ENCODE results near the gene ITPR2.
"Not testable (repeated sequence)": the region's sequence is repeated elsewhere in the genome, so short reads cannot be mapped to it uniquely, and the experiment has no call there.

Gene ITPR2

DNA sequence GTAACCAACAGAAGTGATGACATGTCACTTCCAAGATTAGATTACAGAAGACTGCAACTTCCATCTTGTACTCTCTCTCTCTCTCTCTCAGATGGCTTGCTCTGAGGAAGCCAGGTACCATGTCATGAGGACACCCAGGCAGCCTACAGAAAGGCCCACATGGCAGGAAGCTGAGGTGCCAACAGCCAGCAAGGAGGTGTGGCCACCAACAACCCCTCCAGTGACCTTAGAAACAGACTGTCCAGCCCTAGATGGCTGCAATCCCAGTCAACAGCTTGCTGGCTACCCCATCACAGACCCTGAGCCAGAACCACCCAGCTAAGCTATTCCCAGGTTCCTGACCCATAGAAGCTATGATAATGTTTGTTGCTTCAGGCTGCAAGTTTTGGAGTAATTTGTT lies 178.4 kb downstream of the ITPR2 start:
- Mint-ChIP-seq H3K9me3 (no peaks in the 10 kb centered on the region), H3K27ac (no peak overlapping the region), H3K36me3 (peaks cover 65% of the 10 kb centered on the region), H3K4me1 (no peaks in the 10 kb centered on the region), H3K4me3 (no peak overlapping the region)
- ATAC-seq (no peak), DNase-seq (ENCODE audit: low spot score in 2 of 2) (no peak)

DNA sequence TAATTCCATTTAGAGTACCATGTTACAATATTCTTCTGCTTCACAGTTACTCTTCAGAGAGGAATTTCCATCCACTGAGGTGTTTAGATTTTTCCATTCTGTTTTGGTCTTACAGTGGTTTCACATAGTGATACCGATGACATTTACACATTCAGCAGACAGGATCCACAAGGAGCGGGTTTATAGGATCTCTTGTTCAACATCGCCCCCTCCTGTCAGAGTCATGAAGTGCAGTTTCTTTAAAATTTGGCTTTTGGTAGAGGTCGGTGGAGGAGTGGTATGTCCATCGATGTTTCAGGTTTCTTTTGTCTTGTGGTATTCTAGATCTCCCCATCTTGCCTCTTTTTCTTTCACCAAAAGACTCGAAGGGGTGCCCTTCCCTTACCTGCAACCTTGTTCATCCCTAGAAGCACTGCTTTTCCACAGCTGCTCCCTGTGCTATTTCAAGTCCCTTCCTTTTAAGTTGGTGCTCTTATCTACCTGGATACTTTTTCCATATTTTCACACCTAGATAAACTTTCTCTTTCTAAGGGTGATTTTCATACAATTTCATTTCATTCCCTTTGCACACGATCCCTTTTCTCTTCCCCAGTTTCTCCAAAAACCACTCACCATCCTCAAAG lies 181.3 kb downstream of the ITPR2 start:
- Mint-ChIP-seq H3K36me3 (peaks cover 57% of the 10 kb centered on the region), H3K27ac (no peak overlapping the region), H3K4me1 (no peaks in the 10 kb centered on the region), H3K9me3 (no peaks in the 10 kb centered on the region), H3K4me3 (no peak overlapping the region)
- ATAC-seq (peak; percentile 51), DNase-seq (ENCODE audit: low spot score in 2 of 2) (peak; percentile 46 to 79)

DNA sequence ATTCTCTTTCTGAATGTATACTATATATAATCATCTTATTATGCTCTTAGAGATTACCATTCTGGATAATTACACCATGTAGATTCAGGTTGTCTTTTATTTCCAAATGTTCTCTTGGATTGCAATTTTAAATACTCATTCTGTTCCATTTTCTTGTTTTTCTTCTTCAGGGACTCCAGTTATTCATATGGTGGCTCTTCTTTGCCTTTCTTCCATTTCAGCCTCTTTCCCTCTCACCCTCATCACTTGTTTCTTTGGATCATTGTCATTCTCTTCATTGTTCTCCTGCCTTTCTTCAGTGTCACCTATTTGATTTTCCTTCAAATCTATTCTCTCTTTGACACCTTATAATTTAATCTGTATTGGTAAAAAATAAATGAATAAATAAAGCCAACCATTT lies 182.0 kb downstream of the ITPR2 start:
- Mint-ChIP-seq H3K27ac (no peak overlapping the region), H3K4me1 (no peaks in the 10 kb centered on the region), H3K4me3 (no peak overlapping the region), H3K9me3 (no peaks in the 10 kb centered on the region), H3K36me3 (peaks cover 51% of the 10 kb centered on the region)
- ATAC-seq (no peak), DNase-seq (ENCODE audit: low spot score in 2 of 2) (no peak)

DNA sequence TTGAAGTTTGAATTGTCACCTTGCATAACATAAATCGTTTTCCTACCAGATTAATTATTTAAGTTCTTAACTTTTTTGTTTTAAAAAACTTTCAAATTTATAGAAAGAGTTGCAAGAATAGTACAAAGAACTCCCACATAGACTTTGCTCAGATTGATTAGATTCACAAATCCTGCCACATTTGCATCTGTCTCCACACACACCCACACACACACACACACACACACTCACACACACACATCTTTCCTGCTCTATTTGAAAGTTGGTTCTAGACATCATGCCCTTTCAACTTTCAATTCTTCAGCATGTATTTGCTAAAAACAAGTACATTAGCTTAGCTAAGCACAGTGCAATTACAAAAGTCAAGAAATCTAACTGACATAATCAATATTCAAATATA lies 184.0 kb downstream of the ITPR2 start:
- no peak overlapping the region for H3K27ac Mint-ChIP-seq
- H3K4me3 Mint-ChIP-seq, result no peak overlapping the region
- DNase-seq (ENCODE audit: low spot score in 2 of 2) (no peak), ATAC-seq (no peak)
- H3K9me3 Mint-ChIP-seq, result no peaks in the 10 kb centered on the region
- no peaks in the 10 kb centered on the region for H3K4me1 Mint-ChIP-seq
- peaks cover 32% of the 10 kb centered on the region for H3K36me3 Mint-ChIP-seq

DNA sequence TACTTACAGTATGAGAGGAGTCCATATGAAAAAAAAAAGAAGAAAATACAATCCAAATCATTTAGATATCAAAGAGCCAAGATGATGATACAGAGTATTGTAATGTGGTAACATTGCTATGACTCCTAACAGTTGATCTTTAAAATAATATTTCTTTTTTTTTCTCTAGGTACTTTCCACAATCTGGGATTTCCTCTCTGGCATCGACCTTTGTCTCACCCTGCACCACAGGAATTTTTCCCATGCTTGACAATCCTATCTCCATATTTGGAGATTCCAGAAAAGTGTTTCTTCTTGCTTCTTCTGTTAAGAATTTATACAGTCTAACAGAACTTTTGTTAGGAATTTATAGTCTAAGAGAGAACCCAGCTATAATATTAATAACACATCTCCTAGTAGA lies 184.4 kb downstream of the ITPR2 start:
- ATAC-seq (no peak), DNase-seq (ENCODE audit: low spot score in 2 of 2) (no peak)
- Mint-ChIP-seq H3K27ac (no peak overlapping the region), H3K4me3 (no peak overlapping the region), H3K9me3 (no peaks in the 10 kb centered on the region), H3K36me3 (peaks cover 27% of the 10 kb centered on the region), H3K4me1 (no peaks in the 10 kb centered on the region)

DNA sequence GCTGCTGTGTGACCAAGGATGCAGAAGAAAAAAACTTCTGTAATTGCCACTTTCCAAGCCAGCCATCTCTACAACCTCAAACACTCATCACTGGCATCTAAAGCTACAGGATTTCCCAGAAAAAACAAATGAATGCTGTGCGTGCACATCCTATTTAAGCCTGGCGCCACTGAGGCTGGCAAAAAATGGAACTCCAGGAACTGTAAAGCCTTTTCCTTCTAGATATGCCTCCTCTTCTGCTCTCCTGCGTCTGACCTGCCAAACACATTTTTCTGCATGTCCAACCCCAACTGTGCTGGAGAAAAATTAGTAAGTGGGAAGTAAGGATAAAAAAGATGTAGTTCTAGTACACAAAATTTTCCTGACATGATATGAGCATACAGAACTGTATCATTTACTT lies 184.9 kb downstream of the ITPR2 start:
- H3K36me3 Mint-ChIP-seq, result peaks cover 22% of the 10 kb centered on the region
- DNase-seq (ENCODE audit: low spot score in 2 of 2), result no peak
- no peaks in the 10 kb centered on the region for H3K4me1 Mint-ChIP-seq
- ATAC-seq, result no peak
- H3K27ac Mint-ChIP-seq, result no peak overlapping the region
- H3K9me3 Mint-ChIP-seq, result no peaks in the 10 kb centered on the region
- no peak overlapping the region for H3K4me3 Mint-ChIP-seq

DNA sequence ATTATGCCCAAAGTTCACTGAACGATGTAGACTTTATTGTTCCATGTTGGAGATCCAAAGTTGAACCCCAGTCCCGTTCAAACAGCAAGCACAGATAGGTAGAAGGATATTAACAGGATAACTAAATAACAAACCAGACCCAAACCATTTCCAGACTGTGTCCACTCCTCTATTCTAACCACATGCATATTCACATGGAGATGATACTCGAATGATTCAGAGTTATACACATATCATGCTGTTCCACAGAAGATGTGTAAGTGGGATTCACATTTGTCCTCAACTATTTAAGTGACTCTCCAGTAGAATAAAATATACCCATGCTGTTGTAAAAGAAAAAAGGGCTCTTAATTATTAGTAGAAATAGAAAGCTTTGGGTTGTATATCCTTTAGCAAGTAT lies 185.9 kb downstream of the ITPR2 start:
- Mint-ChIP-seq H3K27ac (no peak overlapping the region), H3K36me3 (peaks cover 17% of the 10 kb centered on the region), H3K4me3 (no peak overlapping the region), H3K4me1 (no peaks in the 10 kb centered on the region), H3K9me3 (no peaks in the 10 kb centered on the region)
- DNase-seq (ENCODE audit: low spot score in 2 of 2) (no peak), ATAC-seq (no peak)

DNA sequence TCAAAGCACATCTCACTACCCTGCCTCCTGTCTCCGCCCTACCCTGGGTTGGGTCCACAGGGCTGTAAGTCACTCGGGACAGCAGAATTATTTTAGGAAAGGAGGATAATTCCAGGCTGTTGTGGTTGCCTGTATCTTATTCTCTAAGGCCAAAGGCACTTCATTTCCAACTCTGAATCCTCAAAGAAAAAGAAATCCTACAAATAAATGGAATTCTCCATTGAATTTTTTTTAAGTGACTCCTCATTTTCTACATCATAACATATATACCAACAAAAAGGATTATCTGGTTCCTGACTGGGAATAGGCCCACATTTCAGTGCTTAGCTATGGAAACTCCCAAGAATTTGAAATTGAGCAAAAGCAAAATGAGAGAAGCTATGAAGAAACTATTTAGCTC lies 186.4 kb downstream of the ITPR2 start:
- no peaks in the 10 kb centered on the region for H3K4me1 Mint-ChIP-seq
- no peak overlapping the region for H3K4me3 Mint-ChIP-seq
- H3K36me3 Mint-ChIP-seq, result peaks cover 17% of the 10 kb centered on the region
- DNase-seq (ENCODE audit: low spot score in 2 of 2) (no peak), ATAC-seq (no peak)
- no peaks in the 10 kb centered on the region for H3K9me3 Mint-ChIP-seq
- H3K27ac Mint-ChIP-seq, result no peak overlapping the region

DNA sequence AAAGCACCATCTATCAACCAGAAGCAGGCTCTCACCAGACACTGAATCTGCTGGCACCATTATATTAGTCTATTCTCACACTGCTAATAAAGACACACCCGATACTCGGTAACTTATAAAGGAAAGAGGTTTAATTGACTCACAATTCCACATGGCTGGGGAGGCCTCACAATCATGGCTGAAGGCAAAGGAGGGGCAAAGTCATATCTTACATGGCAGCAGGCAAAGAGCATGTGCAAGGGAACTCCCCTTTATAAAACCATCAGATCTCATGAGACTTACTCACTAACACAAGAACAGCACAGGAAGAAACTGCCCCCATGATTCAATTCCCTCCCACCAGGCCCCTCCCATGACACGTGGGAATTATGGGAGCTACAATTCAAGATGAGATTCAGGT lies 188.6 kb downstream of the ITPR2 start:
- H3K36me3 Mint-ChIP-seq, result peaks cover 13% of the 10 kb centered on the region
- H3K27ac Mint-ChIP-seq; ATAC-seq; H3K9me3 Mint-ChIP-seq; DNase-seq (ENCODE audit: low spot score in 2 of 2); H3K4me1 Mint-ChIP-seq; H3K4me3 Mint-ChIP-seq: not testable (repeated sequence)

DNA sequence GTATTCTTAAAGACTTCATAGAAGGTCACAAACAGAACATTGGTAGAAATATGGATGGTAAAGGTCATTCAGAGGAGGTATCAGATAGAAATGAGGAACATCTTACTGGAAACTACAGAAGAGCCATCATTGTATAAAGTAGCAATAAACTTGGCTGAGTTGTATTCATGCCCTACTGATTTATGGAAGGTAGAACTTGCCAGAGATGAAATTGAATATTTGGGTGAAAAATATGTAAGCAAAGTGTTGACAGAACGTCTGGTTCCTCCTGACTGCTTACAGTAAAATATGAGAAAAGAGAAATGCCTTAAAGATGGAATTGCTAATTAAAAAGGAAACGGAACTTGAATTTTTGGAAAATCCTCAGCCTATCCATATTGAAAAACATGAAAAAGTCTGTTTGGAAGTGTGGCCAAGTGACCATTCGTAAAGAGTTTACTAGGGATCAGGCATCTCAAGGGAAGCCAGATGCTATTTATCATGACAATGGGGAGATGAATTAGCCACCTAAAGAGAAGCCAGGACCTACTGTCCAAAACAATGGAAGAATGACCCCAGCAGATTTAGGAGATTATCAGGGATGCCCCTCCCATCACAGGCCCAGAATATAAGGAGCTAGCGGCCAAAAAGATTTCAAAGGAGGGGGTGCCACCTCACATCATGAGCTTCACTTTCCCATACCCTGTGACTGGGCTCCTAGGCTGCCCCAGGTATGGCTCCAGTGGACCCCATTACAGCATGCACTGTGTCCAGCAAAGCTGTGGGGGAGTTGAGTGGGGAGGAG lies 189.3 kb downstream of the ITPR2 start:
- H3K27ac Mint-ChIP-seq, result no peak overlapping the region
- H3K9me3 Mint-ChIP-seq, result no peaks in the 10 kb centered on the region
- ATAC-seq, result no peak
- H3K4me1 Mint-ChIP-seq, result no peaks in the 10 kb centered on the region
- H3K36me3 Mint-ChIP-seq, result peaks cover 7% of the 10 kb centered on the region
- DNase-seq (ENCODE audit: low spot score in 2 of 2), result no peak
- H3K4me3 Mint-ChIP-seq, result no peak overlapping the region

DNA sequence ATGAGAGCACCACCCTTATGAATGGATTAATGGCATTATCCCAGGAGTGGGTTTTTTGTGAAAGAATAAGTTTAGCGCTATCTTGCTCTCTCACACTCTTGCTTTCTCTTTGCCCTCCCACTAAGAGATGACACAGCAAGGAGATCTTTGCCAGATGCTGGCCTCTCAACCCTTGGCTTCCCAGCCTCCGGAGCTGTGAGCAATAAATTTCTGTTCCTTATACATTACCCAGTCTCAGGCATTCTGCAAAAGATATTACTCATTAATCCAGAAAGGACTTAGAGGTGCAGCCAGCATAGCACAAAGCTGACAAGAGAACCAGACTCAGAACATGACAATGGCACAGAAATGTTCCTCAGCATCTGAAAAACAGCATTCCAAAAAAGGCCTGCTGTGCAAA lies 190.6 kb downstream of the ITPR2 start:
- Mint-ChIP-seq H3K9me3 (no peaks in the 10 kb centered on the region), H3K4me3 (no peak overlapping the region), H3K36me3 (no peaks in the 10 kb centered on the region), H3K4me1 (no peaks in the 10 kb centered on the region), H3K27ac (no peak overlapping the region)
- DNase-seq (ENCODE audit: low spot score in 2 of 2) (no peak), ATAC-seq (no peak)

DNA sequence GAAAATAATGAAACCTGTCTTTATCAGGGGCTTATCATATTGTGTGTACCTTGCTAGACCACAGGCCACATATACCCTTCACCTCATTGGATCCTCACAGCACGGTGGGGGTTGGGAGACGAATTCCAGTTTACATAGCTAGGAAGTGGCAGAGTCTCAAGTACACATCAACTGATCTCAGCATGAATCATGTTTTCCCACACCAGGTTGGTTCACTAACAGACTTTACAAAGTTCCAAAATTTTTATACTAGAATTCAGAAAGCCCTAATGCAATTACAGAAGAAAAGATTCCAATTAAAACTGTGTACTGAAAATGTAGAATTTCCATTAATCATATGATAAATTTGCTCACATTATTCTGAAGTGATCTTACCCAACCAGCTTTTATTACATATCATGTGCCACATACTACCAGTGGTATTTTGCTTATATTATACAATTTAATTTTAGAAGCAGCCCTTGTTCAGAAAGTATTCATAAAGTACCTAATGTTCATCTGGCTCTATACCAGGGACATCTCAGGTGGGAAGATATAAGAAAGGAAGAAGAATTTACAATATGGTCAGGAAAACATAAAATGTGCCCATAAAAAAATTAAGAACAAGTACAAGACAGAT lies 196.2 kb downstream of the ITPR2 start:
- Mint-ChIP-seq H3K4me3 (no peak overlapping the region), H3K36me3 (no peaks in the 10 kb centered on the region), H3K4me1 (no peaks in the 10 kb centered on the region), H3K9me3 (no peaks in the 10 kb centered on the region), H3K27ac (no peak overlapping the region)
- DNase-seq (ENCODE audit: low spot score in 2 of 2) (no peak), ATAC-seq (no peak)

DNA sequence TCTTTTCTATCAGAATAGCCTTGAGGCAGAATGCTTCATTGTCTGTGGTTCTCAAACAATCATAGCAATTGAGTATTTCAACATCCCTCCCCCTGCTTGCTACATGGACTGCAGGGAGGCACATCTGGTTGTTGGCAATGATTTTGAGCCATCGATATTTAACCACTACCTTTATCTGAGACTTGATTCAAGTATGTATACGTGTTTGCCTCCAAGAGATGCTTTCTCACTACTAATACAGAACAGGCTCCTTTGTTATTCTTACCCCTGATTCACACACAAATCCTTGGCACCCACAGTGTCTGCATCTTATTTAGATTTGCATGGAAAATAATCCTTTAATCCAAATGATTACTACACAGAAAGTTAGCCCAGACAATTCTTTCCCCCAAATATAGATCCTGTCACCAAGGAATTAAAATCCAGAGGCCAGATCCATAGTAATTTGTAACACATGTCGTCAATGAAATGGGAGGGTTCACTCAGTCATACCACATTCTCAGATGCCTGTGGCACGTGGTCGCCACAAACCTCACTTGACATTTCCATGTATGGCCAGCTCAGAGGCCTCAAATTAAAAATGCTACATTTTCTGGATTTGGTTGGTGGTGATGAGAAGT lies 199.3 kb downstream of the ITPR2 start:
- ATAC-seq (peak; percentile 42), DNase-seq (ENCODE audit: low spot score in 2 of 2) (no peak)
- H3K4me3 Mint-ChIP-seq, result no peak overlapping the region
- peaks cover 7% of the 10 kb centered on the region for H3K36me3 Mint-ChIP-seq
- H3K9me3 Mint-ChIP-seq, result no peaks in the 10 kb centered on the region
- H3K27ac Mint-ChIP-seq, result no peak overlapping the region
- no peaks in the 10 kb centered on the region for H3K4me1 Mint-ChIP-seq

DNA sequence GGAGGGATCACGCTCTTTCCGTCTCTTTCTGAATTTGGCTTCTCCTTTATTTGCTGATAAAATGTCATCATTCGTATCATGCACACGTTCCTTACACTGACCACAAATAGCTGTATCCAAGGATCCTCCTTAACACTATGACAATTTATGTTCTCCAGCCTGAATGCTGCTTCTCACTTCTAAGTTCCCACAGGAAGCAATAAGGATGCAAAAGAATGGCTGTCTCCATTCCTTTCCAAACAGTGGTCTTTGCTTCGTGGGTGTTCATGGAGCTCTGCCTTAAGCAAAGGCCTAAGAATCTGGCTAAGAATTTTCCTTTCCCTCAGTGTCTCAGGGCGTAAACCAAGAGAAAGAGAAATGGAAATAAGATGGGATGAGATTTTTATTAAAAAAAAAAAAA lies 200.2 kb downstream of the ITPR2 start:
- ATAC-seq (no peak), DNase-seq (ENCODE audit: low spot score in 2 of 2) (no peak)
- H3K9me3 Mint-ChIP-seq, result no peaks in the 10 kb centered on the region
- no peak overlapping the region for H3K4me3 Mint-ChIP-seq
- H3K4me1 Mint-ChIP-seq, result no peaks in the 10 kb centered on the region
- no peak overlapping the region for H3K27ac Mint-ChIP-seq
- H3K36me3 Mint-ChIP-seq, result peaks cover 7% of the 10 kb centered on the region

DNA sequence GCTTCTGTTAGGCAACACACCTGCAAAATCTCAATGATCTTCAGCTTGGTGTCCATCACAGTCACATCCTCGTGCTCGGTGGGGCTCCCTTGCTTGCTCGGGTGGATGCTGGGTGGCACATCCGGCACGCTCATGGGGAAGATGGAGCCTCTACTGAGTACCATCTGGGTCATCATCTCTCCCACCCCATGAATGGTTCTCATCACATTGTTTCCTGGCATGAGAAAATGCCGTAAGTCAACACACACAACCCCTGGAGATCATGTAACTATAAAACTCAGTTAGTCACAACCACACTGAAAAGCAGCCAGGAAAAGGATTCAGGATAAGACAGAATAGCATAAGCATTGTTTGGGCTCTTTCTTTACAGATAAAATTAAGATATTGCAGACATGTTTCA lies 201.1 kb downstream of the ITPR2 start:
- ATAC-seq, result no peak
- Mint-ChIP-seq H3K27ac (no peak overlapping the region), H3K4me1 (no peaks in the 10 kb centered on the region), H3K4me3 (no peak overlapping the region), H3K36me3 (peaks cover 16% of the 10 kb centered on the region), H3K9me3 (no peaks in the 10 kb centered on the region)
- DNase-seq (ENCODE audit: low spot score in 2 of 2), result no peak

DNA sequence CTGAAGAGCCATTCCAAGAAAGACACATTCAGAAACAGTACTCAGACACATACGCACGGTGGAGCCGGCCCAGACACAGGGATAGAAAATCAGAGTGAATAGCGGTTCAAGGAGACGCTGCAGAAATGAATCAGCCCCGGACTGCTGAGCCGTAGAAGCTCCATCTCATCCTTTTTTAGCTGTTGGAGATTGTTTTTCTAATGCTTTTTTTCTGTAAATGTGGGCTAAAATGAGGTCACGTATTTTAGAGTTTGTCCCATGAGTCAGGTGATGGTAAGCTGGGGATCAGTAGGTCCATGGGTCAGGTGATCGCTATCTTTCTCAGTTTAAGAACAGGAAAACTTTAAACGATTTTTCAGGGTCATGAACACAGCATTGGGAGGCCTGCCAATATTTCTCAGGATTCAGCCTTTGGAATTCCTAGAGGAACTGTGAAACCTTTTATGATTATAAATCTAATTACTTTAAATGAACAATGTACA lies 202.4 kb downstream of the ITPR2 start:
- Mint-ChIP-seq H3K4me3 (no peak overlapping the region), H3K27ac (no peak overlapping the region), H3K9me3 (no peaks in the 10 kb centered on the region), H3K36me3 (peaks cover 27% of the 10 kb centered on the region), H3K4me1 (no peaks in the 10 kb centered on the region)
- DNase-seq (ENCODE audit: low spot score in 2 of 2) (no peak), ATAC-seq (no peak)

Data from stimulated activated effector memory CD8-positive, alpha-beta T cell treated with anti-CD3 and anti-CD28 coated beads, Interleukin-12 subunit alpha, Interleukin-12 subunit beta, amount 100 ng/mL, for 72 hours (primary cell).